K562 (cell line): ENCODE results near the gene C10orf105. TPM values are rescaled to one million over a fixed set of nuclear protein-coding genes. Genes with fewer than 3 reads are reported as not detected.
A peak's percentile ranks its signal among the peaks of the same experiment; 100 is the strongest.

Experiments used
- ATAC-seq: fragments of 200-7000 bp; cut with Tn5 transposase; 3 replicates; pipeline ENCODE4 v1.9.1; 2020; ENCODE audit warnings: moderate library complexity
- BruUV-seq: library from RNA; stranded (reverse); fragments of 400-500 nt; replicated peaks from 2 replicates; lab custom pipeline; 2021; lab: Mats Ljungman, UMichigan
- CTCF ChIA-PET: fragments of 300-600 bp; formaldehyde crosslinking; extraction: SDS; loops from one replicate; lab custom pipeline; 2021; ENCODE audit warnings: low intra/inter-chr PET ratio; lab: Yijun Ruan, JAX
- POLR2A ChIA-PET: fragments of 300-600, 350-650 bp; sonication (Branson Sonifier 250); formaldehyde crosslinking; extraction: SDS; loops from one replicate; lab custom pipeline; 2021; ENCODE audit warnings: antibody characterized with exemption, inconsistent platforms; lab: Yijun Ruan, JAX
- DNase-seq, 4 experiments: peaks; one replicate each; pipeline versions ENCODE4 v3.0.0 to v3.0.0-alpha.2; 2011 to 2018; ENCODE audit warnings: low spot score in 3 of 4, mixed read lengths in 3 of 4; ENCODE audit errors: extremely low read depth in 1 of 4
- FAIRE-seq: peaks from 2 replicates; lab custom pipeline; 2011; peaks lifted over from hg19 to GRCh38; lab: Jason Lieb, UNC
- H2AFZ ChIP-seq: 2 replicates; pipeline ENCODE4 v1.6.0; 2011; ENCODE audit warnings: low read depth, low read length, control low read depth, inconsistent platforms
- H3K27ac ChIP-seq: fragments of 200-600 bp; 3 replicates; pipeline ENCODE4 v1.8.0; 2011; ENCODE audit warnings: low read depth, mild to moderate bottlenecking, control low read depth, inconsistent platforms, low read length, moderate library complexity, mixed read lengths; ENCODE audit errors: extremely low read depth
- H3K27me3 ChIP-seq, 2 experiments: fragments of 300-600 bp in 1 of 2; 2 replicates in 1 of 2; 3 replicates in 1 of 2; pipeline versions ENCODE4 v1.6.0 to v1.8.0; 2011; ENCODE audit warnings: inconsistent platforms in 2 of 2, low read length in 2 of 2, mild to moderate bottlenecking in 1 of 2, mixed read lengths in 1 of 2, moderate library complexity in 1 of 2; ENCODE audit not compliant: control insufficient read depth in 2 of 2, insufficient read depth in 2 of 2
- H3K36me3 ChIP-seq: fragments of 300-600 bp; 3 replicates; pipeline ENCODE4 v1.8.0; 2011; ENCODE audit warnings: mild to moderate bottlenecking, low read length, inconsistent platforms; ENCODE audit not compliant: control insufficient read depth, insufficient read depth
- H3K4me1 ChIP-seq, 2 experiments: fragments of 200-600 bp in 1 of 2; replicated peaks in 1 of 2; 2 replicates in 1 of 2; 3 replicates in 1 of 2; pipeline versions ENCODE4 v1.5.1 to v1.8.0; 2011; ENCODE audit warnings: inconsistent platforms in 2 of 2, low read length in 2 of 2, mild to moderate bottlenecking in 1 of 2, mixed read lengths in 1 of 2, moderate library complexity in 1 of 2; ENCODE audit not compliant: control insufficient read depth in 2 of 2, insufficient read depth in 2 of 2
- H3K4me2 ChIP-seq: 2 replicates; pipeline ENCODE4 v1.6.1; 2011; ENCODE audit warnings: low read length, control low read depth, inconsistent platforms, mixed read lengths; ENCODE audit not compliant: insufficient read depth
- H3K4me3 ChIP-seq: fragments of 200-600 bp; sonication (generic), shearing (Covaris generic); 2 replicates; pipeline ENCODE4 v1.5.1; 2016; ENCODE audit warnings: control low read depth, inconsistent platforms
- H3K79me2 ChIP-seq: fragments of 200-600 bp; 3 replicates; pipeline ENCODE4 v1.8.0; 2011; ENCODE audit warnings: low read length, inconsistent platforms; ENCODE audit not compliant: control insufficient read depth, insufficient read depth
- H3K9ac ChIP-seq, 2 experiments: 2 replicates each; pipeline versions ENCODE4 v1.6.0 to v1.6.1; 2011; ENCODE audit warnings: low read depth in 2 of 2, low read length in 2 of 2, control low read depth in 1 of 2, inconsistent platforms in 1 of 2, mild to moderate bottlenecking in 1 of 2, mixed read lengths in 1 of 2; ENCODE audit not compliant: insufficient read depth in 1 of 2
- H3K9me1 ChIP-seq: one replicate; pipeline ENCODE4 v1.6.0; 2011; ENCODE audit warnings: inconsistent platforms, mild to moderate bottlenecking, low read length, moderate library complexity; ENCODE audit not compliant: control insufficient read depth, insufficient read depth
- H3K9me3 ChIP-seq: replicated peaks from 2 replicates; pipeline ENCODE4 v1.5.1; 2011; ENCODE audit warnings: low read depth, low read length, inconsistent platforms; ENCODE audit not compliant: control insufficient read depth, insufficient read depth
- H4K20me1 ChIP-seq: replicated peaks from 2 replicates; pipeline ENCODE4 v1.6.1; 2011; ENCODE audit warnings: low read length, inconsistent platforms, mixed read lengths; ENCODE audit not compliant: control insufficient read depth, insufficient read depth
- CTBP1 ChIP-seq: fragments of 450-650 bp; IDR thresholded peaks from 2 replicates; pipeline ENCODE4 v1.6.1; 2016; ENCODE audit warnings: borderline replicate concordance
- CXXC5 ChIP-seq: fragments of 250-450 bp; sonication (Bioruptor Pico); IDR thresholded peaks from 2 replicates; pipeline ENCODE4 v1.8.0; 2022; ENCODE audit warnings: inconsistent platforms, mild to moderate bottlenecking, moderate library complexity
- ERF ChIP-seq: fragments of 450-650 bp; formaldehyde crosslinking; IDR thresholded peaks from 2 replicates; pipeline ENCODE4 v1.4.0; 2020; ENCODE audit warnings: mild to moderate bottlenecking, mixed read lengths
- FOXA3 ChIP-seq, 2 experiments: fragments of 450-650 bp in 1 of 2; sonication (generic) in 1 of 2; formaldehyde crosslinking; IDR thresholded peaks in 1 of 2; conservative IDR thresholded peaks in 1 of 2; 2 replicates each; pipeline versions ENCODE4 v1.4.0 to v1.8.0; 2020 to 2022; ENCODE audit warnings: mild to moderate bottlenecking in 2 of 2, missing genetic modification reagents in 1 of 2
- HMBOX1 ChIP-seq: sonication (generic); IDR thresholded peaks from 2 replicates; pipeline ENCODE4 v1.6.1; 2016
- L3MBTL2 ChIP-seq: fragments of 450-650 bp; IDR thresholded peaks from 2 replicates; pipeline ENCODE4 v1.6.1; 2016; ENCODE audit warnings: mild to moderate bottlenecking, moderate library complexity
- MAZ ChIP-seq, 2 experiments: fragments of 450-650 bp in 1 of 2; sonication (generic) in 1 of 2; formaldehyde crosslinking; IDR thresholded peaks in 1 of 2; conservative IDR thresholded peaks in 1 of 2; 2 replicates each; pipeline versions ENCODE4 v1.4.0 to v1.5.0; 2020; ENCODE audit warnings: mild to moderate bottlenecking in 1 of 2, missing genetic modification reagents in 1 of 2
- MYBL2 ChIP-seq, 2 experiments: fragments of 450-650 bp in 1 of 2; sonication (generic) in 1 of 2; formaldehyde crosslinking in 1 of 2; IDR thresholded peaks; 2 replicates each; pipeline versions ENCODE4 v1.6.1 to v1.8.1; 2017 to 2022; ENCODE audit warnings: borderline replicate concordance in 1 of 2, inconsistent platforms in 1 of 2, low read depth in 1 of 2, mild to moderate bottlenecking in 1 of 2, missing genetic modification reagents in 1 of 2, moderate library complexity in 1 of 2
- NR2C1 ChIP-seq, 2 experiments: fragments of 450-650 bp; IDR thresholded peaks; 2 replicates each; pipeline ENCODE4 v1.6.1; 2017; ENCODE audit warnings: mild to moderate bottlenecking in 2 of 2, antibody characterized with exemption in 1 of 2, inconsistent platforms in 1 of 2, missing compliant biosample characterization in 1 of 2, missing genetic modification characterization in 1 of 2
- RAD21 ChIP-seq, 2 experiments: fragments of 250-450 bp in 1 of 2; fragments of 450-650 bp in 1 of 2; sonication (Bioruptor Pico) in 1 of 2; formaldehyde crosslinking in 1 of 2; IDR thresholded peaks in 1 of 2; conservative IDR thresholded peaks in 1 of 2; 2 replicates each; pipeline versions ENCODE4 v1.4.0 to v1.8.0; 2020 to 2022; ENCODE audit warnings: mild to moderate bottlenecking in 2 of 2, moderate library complexity in 1 of 2
- RBFOX2 ChIP-seq: fragments of 200-400 bp; formaldehyde crosslinking; IDR thresholded peaks from 2 replicates; pipeline ENCODE4 v1.6.1; 2017; ENCODE audit warnings: low read depth, mild to moderate bottlenecking, low read length, moderate library complexity
- ZNF175 ChIP-seq: fragments of 200-800 bp; sonication (Bioruptor generic); IDR thresholded peaks from 2 replicates; pipeline ENCODE4 v1.6.1; 2016; ENCODE audit warnings: low read depth, mild to moderate bottlenecking, missing genetic modification characterization, missing compliant biosample characterization
- ZNF239 ChIP-seq: fragments of 250-450 bp; sonication (Bioruptor Pico); IDR thresholded peaks from 2 replicates; pipeline ENCODE4 v1.4.0; 2020; ENCODE audit warnings: mild to moderate bottlenecking
- ZNF444 ChIP-seq: fragments of 250-450 bp; sonication (Bioruptor Pico); IDR thresholded peaks from 2 replicates; pipeline ENCODE4 v1.4.0; 2020; ENCODE audit warnings: mild to moderate bottlenecking, moderate library complexity
- WGBS: fragments of 100-300 bp; shearing (Covaris generic); methylation state at CpG from one replicate; pipeline ENCODE4 v1.1.6; 2016; ENCODE audit warnings: low coverage, mixed read lengths; ENCODE audit not compliant: insufficient coverage; ENCODE audit errors: missing lambda C conversion rate; 5-methylcytosine and 5-hydroxymethylcytosine counted together
- in situ Hi-C: fragments of 300-500 bp; cut with MboI; formaldehyde crosslinking; loops from 4 replicates; pipeline ENCODE4 v1.15.0; 2018; ENCODE audit warnings: inconsistent platforms, mixed read lengths
- intact Hi-C: fragments of 100-400 bp; cut with micrococcal nuclease; formaldehyde crosslinking; loops from 2 replicates; pipeline ENCODE4 v1.14.2; 2022
- polyA plus RNA-seq, 8 experiments: library from polyadenylated mRNA; depleted of rRNA in 4 of 8; stranded (reverse) in 5 of 8; unstranded in 3 of 8; fragments of >200 nt; fragmentation: Nextera tagmentation in 2 of 8; fragmentation: Illumina TruSeq in 1 of 8; extraction: Ambion mirVana in 2 of 8; extraction: Trizol in 1 of 8; gene quantifications; 2 replicates each; pipeline versions ENCODE4 v1.2.1 to v1.2.3, GENCODE V29; 2011 to 2014; ENCODE audit warnings: inconsistent platforms in 1 of 8, missing spikeins in 1 of 8
- total RNA-seq, 7 experiments: library from RNA; depleted of rRNA in 6 of 7; stranded (reverse); fragments of >200 nt in 6 of 7; fragmentation: Illumina TruSeq in 2 of 7; extraction: Trizol in 2 of 7; gene quantifications; 2 replicates each; pipeline versions ENCODE4 v1.2.1 to v1.2.3, GENCODE V29; 2011 to 2021; ENCODE audit warnings: low replicate concordance in 1 of 7
- TF ChIP-seq, protein P1 (sequence below): fragments of 200-800 bp; sonication (Bioruptor generic); IDR thresholded peaks from 2 replicates; pipeline ENCODE4 v1.6.1; 2017; ENCODE audit warnings: missing genetic modification characterization, missing compliant biosample characterization

Gene C10orf105
- total and polyA plus RNA-seq, 9 of the 15 experiments (the other 6 are each of a cell fraction or from before 2014, with no cell fraction given) = 0.03 to 0.25 (median 0.04) TPM; not detected in 3

GRCh38 chr10:71748671-71749191 is 29.2 kb upstream of the C10orf105 start:
- ATAC-seq (no peak; the same call in 2 of the 3 replicates), FAIRE-seq (no peak), DNase-seq (peak; percentile 33 to 55 (median 42))
- no TSS peak for BruUV-seq
- in situ Hi-C loops (no loop called here), intact Hi-C loops (loop anchor here (5.0 kb wide), 1 partner anchor 111 kb away; no protein-coding TSS in a partner anchor)
- Histone ChIP-seq H3K9me3 (no peaks in the 10 kb centered on the region), H3K79me2 (no peaks in the 10 kb centered on the region), H2AFZ (peak overlapping the region; percentile 79), H3K4me1 (peaks cover 68 to 82% of the 10 kb centered on the region in 2 experiments), H3K4me2 (no peak overlapping the region), H3K4me3 (no peak overlapping the region), H3K27me3 (no peaks in the 10 kb centered on the region), H3K9me1 (peaks cover 3% of the 10 kb centered on the region), H4K20me1 (no peaks in the 10 kb centered on the region), H3K9ac (peak overlapping the region in 1 of 2 experiments; percentile 86; a peak in 2 of 4 replicates), H3K27ac (peak overlapping the region; percentile 64; the same call in 1 of the 3 replicates), H3K36me3 (no peaks in the 10 kb centered on the region)
- ChIA-PET POLR2A (interaction anchor here (0.7 to 1.8 kb wide), 5 partner anchors 8 to 24 kb away, joined by 3 to 5 read pairs (median 3); partner anchors contain the start of gene VSIR), CTCF (no interaction called here)
- WGBS = 12% methylated on average over 14 of the region's 15 CpGs
- TF ChIP-seq MAZ (CRISPR knock-in tag; conservative IDR thresholded peaks at IDR 0.05 in 1 of 2, IDR thresholded peaks at IDR 0.05 in 1 of 2) (peak; percentile 30 to 40; a peak in 3 of 4 replicates), MYBL2 (IDR thresholded peaks at IDR 0.05; ENCODE audit: low read depth) (no peak), MYBL2 (CRISPR knock-in tag; IDR thresholded peaks at IDR 0.05; ENCODE audit: borderline replicate concordance) (no peak), CTBP1 (peak; percentile 72; the same call in 1 of the 2 replicates), NR2C1 (IDR thresholded peaks at IDR 0.05) (no peak), NR2C1 (tag; IDR thresholded peaks at IDR 0.05) (peak; percentile 26), L3MBTL2 (peak; percentile 60), ZNF175 (CRISPR knock-in tag) (peak; percentile 52; the same call in 1 of the 2 replicates), CXXC5 (peak; percentile 68), ERF (peak; percentile 65; the same call in 1 of the 2 replicates), ZNF444 (CRISPR knock-in tag) (0 out of 2 replicates have a peak, but pooled peaks have one; percentile 4), HMBOX1 (no peak), FOXA3 (CRISPR knock-in tag; conservative IDR thresholded peaks at IDR 0.05 in 1 of 2, IDR thresholded peaks at IDR 0.05 in 1 of 2) (0 out of 4 replicates have a peak, but pooled peaks of 1 of the 2 experiments have one; percentile 52), RBFOX2 (peak; percentile 42; the same call in 1 of the 2 replicates), ZNF239 (CRISPR knock-in tag) (peak; percentile 46; the same call in 1 of the 2 replicates), RAD21 (CRISPR knock-in tag; conservative IDR thresholded peaks at IDR 0.05 in 1 of 2, IDR thresholded peaks at IDR 0.05 in 1 of 2) (peak in 1 of 2 experiments; percentile 19; a peak in 1 of 4 replicates)
- TF ChIP-seq, protein P1, sequence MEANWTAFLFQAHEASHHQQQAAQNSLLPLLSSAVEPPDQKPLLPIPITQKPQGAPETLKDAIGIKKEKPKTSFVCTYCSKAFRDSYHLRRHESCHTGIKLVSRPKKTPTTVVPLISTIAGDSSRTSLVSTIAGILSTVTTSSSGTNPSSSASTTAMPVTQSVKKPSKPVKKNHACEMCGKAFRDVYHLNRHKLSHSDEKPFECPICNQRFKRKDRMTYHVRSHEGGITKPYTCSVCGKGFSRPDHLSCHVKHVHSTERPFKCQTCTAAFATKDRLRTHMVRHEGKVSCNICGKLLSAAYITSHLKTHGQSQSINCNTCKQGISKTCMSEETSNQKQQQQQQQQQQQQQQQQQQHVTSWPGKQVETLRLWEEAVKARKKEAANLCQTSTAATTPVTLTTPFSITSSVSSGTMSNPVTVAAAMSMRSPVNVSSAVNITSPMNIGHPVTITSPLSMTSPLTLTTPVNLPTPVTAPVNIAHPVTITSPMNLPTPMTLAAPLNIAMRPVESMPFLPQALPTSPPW (CRISPR knock-in tag) = peak; percentile 42; the same call in 1 of the 2 replicates
